ENCODE data around the gene CPSF7.
"Not testable (repeated sequence)": the region's sequence is repeated elsewhere in the genome, so short reads cannot be mapped to it uniquely, and the experiment has no call there.

The CPSF7 gene

DNA sequence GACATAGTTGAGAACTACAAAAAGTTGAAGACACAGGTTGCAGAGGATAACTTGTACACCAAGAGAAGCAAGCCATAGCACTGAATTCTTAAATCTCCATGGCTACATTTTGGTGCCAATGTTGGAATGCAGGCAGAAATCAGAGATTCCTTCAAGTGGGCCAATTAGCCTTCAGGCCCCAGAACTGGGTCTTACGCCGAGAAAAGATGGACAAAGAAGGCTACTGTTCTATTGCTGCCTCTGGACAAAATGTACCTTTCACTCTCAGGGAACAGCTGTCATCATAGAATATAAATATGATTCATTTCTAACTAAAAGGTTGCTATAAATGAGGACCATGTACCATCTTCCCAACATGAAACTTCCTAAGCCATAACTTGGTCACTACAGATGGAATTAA lies 23.7 kb downstream of the CPSF7 start:
- H3K27me3 ChIP-seq (ENCODE audit: insufficient read depth, low read length) = no peaks in the 10 kb centered on the region
- no peaks in the 10 kb centered on the region for H3K9me3 ChIP-seq (ENCODE audit: insufficient read depth, low read depth, low read length)
- H3K4me3 ChIP-seq (ENCODE audit: low read length) = no peak overlapping the region
- peaks cover 91% of the 10 kb centered on the region for H3K36me3 ChIP-seq (ENCODE audit: insufficient read depth, low read depth, low read length)
- H3K27ac ChIP-seq (ENCODE audit: low read length) = no peak overlapping the region
- H3K9ac ChIP-seq (ENCODE audit: low read depth, low read length) = no peak overlapping the region
- no peaks in the 10 kb centered on the region for H3K4me1 ChIP-seq (ENCODE audit: insufficient read depth, low read length)

DNA sequence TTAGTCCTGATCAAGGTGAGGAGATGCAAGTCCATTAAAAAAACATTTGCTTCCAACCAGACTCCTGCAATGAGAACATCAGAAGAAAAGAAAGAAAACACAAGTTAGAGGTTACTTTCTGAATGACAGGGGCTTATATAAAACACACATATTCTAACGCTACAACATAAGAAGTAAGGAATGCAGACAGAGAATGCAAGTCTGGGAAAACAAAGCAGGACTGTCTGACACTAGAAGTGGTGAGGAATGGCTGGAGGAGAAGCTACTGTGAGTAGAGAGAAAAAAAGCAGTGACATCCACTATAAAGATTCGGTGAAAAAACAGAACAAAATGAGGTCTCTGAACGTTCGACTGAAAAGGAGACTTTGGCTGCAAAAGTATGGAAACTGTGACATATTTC lies 25.1 kb downstream of the CPSF7 start:
- no peak overlapping the region for H3K9ac ChIP-seq (ENCODE audit: low read depth, low read length)
- no peak overlapping the region for H3K27ac ChIP-seq (ENCODE audit: low read length)
- no peaks in the 10 kb centered on the region for H3K4me1 ChIP-seq (ENCODE audit: insufficient read depth, low read length)
- H3K9me3 ChIP-seq (ENCODE audit: insufficient read depth, low read depth, low read length) = no peaks in the 10 kb centered on the region
- peaks cover 77% of the 10 kb centered on the region for H3K36me3 ChIP-seq (ENCODE audit: insufficient read depth, low read depth, low read length)
- no peaks in the 10 kb centered on the region for H3K27me3 ChIP-seq (ENCODE audit: insufficient read depth, low read length)
- no peak overlapping the region for H3K4me3 ChIP-seq (ENCODE audit: low read length)

DNA sequence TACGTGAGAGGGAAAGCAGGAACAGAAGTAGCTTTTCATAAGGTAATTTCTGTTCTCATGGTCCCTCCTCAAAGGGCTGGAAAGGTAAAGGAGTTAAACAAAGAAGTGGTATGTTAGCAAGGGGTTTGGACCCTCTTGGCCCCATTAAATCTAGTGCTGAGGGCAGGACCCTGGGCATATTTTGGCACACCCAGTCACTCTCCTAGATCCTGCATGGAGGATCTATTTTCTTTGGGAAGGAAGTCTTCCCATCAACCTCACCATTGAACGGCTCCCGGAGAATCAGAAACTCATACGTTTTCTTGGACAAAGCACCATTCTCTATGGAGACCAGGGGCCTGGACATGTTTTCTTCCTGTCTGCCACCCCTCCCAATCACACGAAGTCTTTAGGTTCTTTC lies 25.7 kb downstream of the CPSF7 start:
- H3K36me3 ChIP-seq (ENCODE audit: insufficient read depth, low read depth, low read length) = peaks cover 72% of the 10 kb centered on the region

DNA sequence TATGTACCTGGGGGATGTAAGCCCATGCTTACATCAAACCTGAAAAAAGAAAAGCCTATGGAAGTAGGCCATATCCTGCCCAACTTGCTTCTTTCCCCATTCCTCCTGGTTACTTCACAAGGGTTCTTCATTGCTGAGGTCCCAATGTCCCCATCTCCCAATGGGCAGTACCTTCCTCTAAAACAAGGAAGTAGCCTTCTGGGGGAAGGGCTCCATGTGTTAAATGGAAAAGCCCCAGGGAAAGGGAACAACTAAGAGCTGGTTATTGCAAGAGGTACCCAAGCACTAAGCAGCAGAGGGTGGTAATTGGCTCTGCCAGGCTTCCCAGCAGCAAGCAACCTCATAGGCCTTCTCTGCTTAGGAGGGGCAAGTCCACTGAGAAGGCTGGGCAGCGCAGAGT lies 26.1 kb downstream of the CPSF7 start:
- Histone ChIP-seq H3K27me3 (ENCODE audit: insufficient read depth, low read length) (no peaks in the 10 kb centered on the region), H3K36me3 (ENCODE audit: insufficient read depth, low read depth, low read length) (peaks cover 72% of the 10 kb centered on the region), H3K9me3 (ENCODE audit: insufficient read depth, low read depth, low read length) (no peaks in the 10 kb centered on the region), H3K9ac (ENCODE audit: low read depth, low read length) (no peak overlapping the region), H3K4me3 (ENCODE audit: low read length) (no peak overlapping the region), H3K27ac (ENCODE audit: low read length) (no peak overlapping the region), H3K4me1 (ENCODE audit: insufficient read depth, low read length) (no peaks in the 10 kb centered on the region)

More for the DNA sequence above, 25.7 kb downstream of the CPSF7 start:
- Histone ChIP-seq H3K4me1 (ENCODE audit: insufficient read depth, low read length) (no peaks in the 10 kb centered on the region), H3K27ac (ENCODE audit: low read length) (no peak overlapping the region), H3K27me3 (ENCODE audit: insufficient read depth, low read length) (no peaks in the 10 kb centered on the region), H3K4me3 (ENCODE audit: low read length) (no peak overlapping the region), H3K9ac (ENCODE audit: low read depth, low read length) (no peak overlapping the region), H3K9me3 (ENCODE audit: insufficient read depth, low read depth, low read length) (no peaks in the 10 kb centered on the region)

DNA sequence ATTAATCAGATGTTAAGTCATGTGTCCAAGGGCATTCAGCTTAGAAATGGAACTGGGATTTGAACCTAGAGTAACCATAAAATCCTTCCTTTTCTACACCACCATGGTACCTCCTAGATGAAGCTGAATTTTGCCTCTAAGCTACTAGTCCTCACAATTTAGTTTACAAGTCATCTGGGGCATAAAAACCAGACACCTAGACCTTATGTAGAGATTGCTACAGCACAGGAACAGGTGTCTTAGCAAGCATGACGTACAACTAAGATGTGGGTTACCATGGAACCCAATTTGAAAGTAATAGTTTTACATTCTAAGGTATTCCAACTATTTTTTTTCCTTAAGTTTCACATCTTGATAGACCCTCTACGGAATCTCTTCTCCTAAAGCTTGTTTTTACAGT lies 28.2 kb downstream of the CPSF7 start:
- H3K36me3 ChIP-seq (ENCODE audit: insufficient read depth, low read depth, low read length) = peaks cover 61% of the 10 kb centered on the region
- H3K4me3 ChIP-seq (ENCODE audit: low read length) = no peak overlapping the region
- H3K27ac ChIP-seq (ENCODE audit: low read length) = no peak overlapping the region
- no peaks in the 10 kb centered on the region for H3K9me3 ChIP-seq (ENCODE audit: insufficient read depth, low read depth, low read length)
- no peaks in the 10 kb centered on the region for H3K27me3 ChIP-seq (ENCODE audit: insufficient read depth, low read length)
- no peak overlapping the region for H3K9ac ChIP-seq (ENCODE audit: low read depth, low read length)
- no peaks in the 10 kb centered on the region for H3K4me1 ChIP-seq (ENCODE audit: insufficient read depth, low read length)

DNA sequence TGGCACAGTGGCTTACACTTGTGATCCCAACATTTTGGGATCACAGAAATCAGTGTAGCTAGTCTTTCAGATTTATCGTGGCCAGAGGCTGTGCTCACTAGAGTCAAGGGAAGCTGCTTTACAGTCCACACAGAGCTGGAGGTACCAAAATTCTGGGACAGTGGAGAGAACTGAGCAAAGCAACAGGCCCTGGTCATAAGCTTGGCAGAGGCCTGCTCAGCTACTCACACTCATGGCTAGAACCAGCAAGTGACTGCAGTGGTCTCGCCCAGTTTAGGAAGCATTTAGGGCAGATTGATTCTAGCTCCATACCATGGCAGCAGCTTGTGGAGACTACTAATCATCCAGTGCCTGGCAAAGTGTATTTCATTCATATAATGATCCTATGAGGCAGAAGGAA lies 28.6 kb downstream of the CPSF7 start:
- Histone ChIP-seq H3K27ac (ENCODE audit: low read length) (no peak overlapping the region), H3K9me3 (ENCODE audit: insufficient read depth, low read depth, low read length) (no peaks in the 10 kb centered on the region), H3K4me3 (ENCODE audit: low read length) (no peak overlapping the region), H3K27me3 (ENCODE audit: insufficient read depth, low read length) (no peaks in the 10 kb centered on the region), H3K4me1 (ENCODE audit: insufficient read depth, low read length) (no peaks in the 10 kb centered on the region), H3K36me3 (ENCODE audit: insufficient read depth, low read depth, low read length) (peaks cover 57% of the 10 kb centered on the region), H3K9ac (ENCODE audit: low read depth, low read length) (no peak overlapping the region)

DNA sequence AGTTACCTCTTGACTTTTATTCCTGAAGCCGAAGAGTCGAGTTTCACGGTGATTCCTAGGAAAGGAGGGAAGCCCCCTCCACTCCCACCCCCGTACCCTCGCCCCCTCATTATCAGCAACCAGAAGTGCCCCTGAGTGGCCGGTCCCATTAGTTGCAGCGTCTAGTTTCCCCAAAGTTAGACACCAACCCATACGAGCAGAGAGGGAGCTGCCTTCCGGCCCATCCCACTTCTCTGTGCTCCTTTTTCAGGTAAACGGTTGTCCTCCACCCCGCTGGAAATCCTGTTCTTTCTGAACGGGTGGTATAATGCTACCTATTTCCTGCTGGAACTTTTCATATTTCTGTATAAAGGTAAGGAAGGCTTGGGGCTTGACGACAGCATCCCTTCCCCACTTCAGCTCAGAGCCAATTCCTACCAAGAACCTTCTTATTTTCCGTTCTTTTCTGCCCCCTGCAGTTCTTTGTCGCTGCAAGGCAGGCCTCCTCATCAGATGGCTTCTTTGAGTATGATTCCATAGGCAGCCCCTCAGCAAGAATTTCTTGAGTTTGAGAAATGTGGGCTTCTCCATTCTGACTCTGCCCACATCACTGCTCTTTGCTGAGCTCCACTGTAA lies 36.7 kb downstream of the CPSF7 start:
- Histone ChIP-seq H3K4me3 (ENCODE audit: low read length) (peak overlapping the region; percentile 85), H3K9ac (ENCODE audit: low read depth, low read length) (peak overlapping the region; percentile 87)

DNA sequence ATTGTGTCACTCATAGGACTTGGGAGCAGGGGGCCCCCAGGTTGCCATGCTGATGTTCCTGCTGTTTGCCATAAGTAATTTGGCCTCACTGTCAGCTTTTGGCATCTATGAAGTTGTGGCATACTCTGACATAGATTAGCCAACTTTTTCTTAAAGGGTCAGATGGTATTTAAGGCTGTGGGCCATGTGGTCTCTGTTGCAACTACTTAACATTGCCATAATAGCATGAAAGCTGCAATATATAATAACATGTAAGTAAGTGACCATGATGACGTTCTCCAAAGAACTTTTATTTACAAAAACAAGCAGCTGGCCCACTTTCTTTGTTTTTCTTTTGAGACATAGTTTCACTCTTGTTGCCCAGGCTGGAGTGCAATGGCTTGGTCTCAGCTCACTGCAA lies 39.6 kb downstream of the CPSF7 start:
- H3K36me3 ChIP-seq (ENCODE audit: insufficient read depth, low read depth, low read length) = peaks cover 10% of the 10 kb centered on the region
- no peaks in the 10 kb centered on the region for H3K4me1 ChIP-seq (ENCODE audit: insufficient read depth, low read length)
- H3K27ac ChIP-seq (ENCODE audit: low read length) = no peak overlapping the region
- no peak overlapping the region for H3K4me3 ChIP-seq (ENCODE audit: low read length)
- H3K27me3 ChIP-seq (ENCODE audit: insufficient read depth, low read length) = no peaks in the 10 kb centered on the region
- no peaks in the 10 kb centered on the region for H3K9me3 ChIP-seq (ENCODE audit: insufficient read depth, low read depth, low read length)
- H3K9ac ChIP-seq (ENCODE audit: low read depth, low read length) = no peak overlapping the region

More for the DNA sequence above, 36.7 kb downstream of the CPSF7 start:
- H3K27ac ChIP-seq (ENCODE audit: low read length) = no peak overlapping the region
- H3K4me1 ChIP-seq (ENCODE audit: insufficient read depth, low read length) = no peaks in the 10 kb centered on the region
- peaks cover 26% of the 10 kb centered on the region for H3K36me3 ChIP-seq (ENCODE audit: insufficient read depth, low read depth, low read length)
- no peaks in the 10 kb centered on the region for H3K27me3 ChIP-seq (ENCODE audit: insufficient read depth, low read length)
- no peaks in the 10 kb centered on the region for H3K9me3 ChIP-seq (ENCODE audit: insufficient read depth, low read depth, low read length)

DNA sequence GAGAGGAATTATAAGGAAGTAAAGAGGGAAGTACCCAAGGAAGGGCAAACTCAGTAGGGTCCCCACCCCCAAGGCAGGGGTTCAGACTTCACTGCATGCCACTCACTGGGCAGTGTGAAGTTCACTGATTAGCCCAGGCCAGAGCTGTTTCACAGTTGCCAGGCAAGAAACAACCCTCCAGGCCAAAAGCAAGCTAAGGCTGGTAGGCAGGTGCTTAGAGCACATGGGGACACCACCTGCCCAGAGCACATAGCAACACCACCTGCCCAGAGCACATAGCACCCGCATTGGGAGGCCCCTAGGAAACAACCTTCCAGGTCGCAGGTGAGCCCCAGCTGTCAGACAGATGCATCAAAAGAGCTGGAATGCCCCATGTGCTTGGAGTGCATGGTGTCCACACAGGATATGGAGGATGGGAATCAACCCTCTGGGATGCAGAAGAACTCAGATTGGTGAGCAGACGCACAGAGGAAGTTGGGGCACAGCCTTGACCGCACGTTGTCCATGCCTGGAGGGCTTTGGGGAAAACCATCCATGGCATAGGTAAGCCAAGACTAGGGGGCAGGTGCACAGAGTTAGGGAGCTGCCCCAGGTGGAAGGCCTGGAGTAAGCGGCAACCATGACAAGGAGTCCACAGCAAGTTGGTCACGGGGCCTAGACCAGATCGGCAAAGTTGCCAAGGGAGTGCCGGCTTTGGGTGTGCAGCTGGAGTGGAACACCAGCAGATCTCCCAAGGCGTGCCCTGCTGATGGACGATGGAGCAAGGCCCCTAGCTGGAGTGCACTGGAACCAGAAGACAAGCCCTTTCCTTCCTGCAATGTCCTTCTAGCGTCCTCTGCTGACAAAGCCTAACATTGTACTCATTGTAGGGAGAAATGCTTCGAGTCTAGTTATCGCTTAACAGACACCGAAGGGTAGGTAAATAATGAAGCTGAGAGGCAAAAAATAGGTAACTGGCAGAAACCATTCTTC lies 45.2 kb downstream of the CPSF7 start:
- no peak overlapping the region for H3K9ac ChIP-seq (ENCODE audit: low read depth, low read length)
- H3K4me3 ChIP-seq (ENCODE audit: low read length) = no peak overlapping the region

DNA sequence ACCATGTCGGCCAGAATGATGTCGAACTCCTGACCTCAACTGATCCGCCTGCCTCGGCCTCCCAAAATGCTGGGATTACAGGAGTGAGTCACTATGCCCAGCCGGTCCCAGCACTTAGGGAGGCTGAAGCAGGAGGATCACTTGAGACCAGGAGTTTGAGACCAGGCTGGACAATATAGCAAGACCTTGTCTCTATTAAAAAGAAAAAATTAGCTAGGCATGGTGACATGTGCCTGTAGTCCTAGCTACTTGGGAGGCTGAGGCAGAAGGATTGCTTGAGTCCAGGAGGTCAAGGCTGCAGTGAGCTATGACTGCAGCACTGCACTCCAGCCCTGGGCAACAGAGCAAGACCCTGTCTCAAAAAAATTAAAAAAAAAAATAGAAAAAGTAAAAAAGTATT lies 45.9 kb downstream of the CPSF7 start:
- H3K36me3 ChIP-seq (ENCODE audit: insufficient read depth, low read depth, low read length); H3K27me3 ChIP-seq (ENCODE audit: insufficient read depth, low read length); H3K9me3 ChIP-seq (ENCODE audit: insufficient read depth, low read depth, low read length); H3K4me1 ChIP-seq (ENCODE audit: insufficient read depth, low read length); H3K4me3 ChIP-seq (ENCODE audit: low read length); H3K27ac ChIP-seq (ENCODE audit: low read length); H3K9ac ChIP-seq (ENCODE audit: low read depth, low read length): not testable (repeated sequence)

More for the DNA sequence above, 45.2 kb downstream of the CPSF7 start:
- H3K27me3 ChIP-seq (ENCODE audit: insufficient read depth, low read length) = no peaks in the 10 kb centered on the region
- no peaks in the 10 kb centered on the region for H3K4me1 ChIP-seq (ENCODE audit: insufficient read depth, low read length)
- no peaks in the 10 kb centered on the region for H3K9me3 ChIP-seq (ENCODE audit: insufficient read depth, low read depth, low read length)
- H3K27ac ChIP-seq (ENCODE audit: low read length) = no peak overlapping the region
- no peaks in the 10 kb centered on the region for H3K36me3 ChIP-seq (ENCODE audit: insufficient read depth, low read depth, low read length)

DNA sequence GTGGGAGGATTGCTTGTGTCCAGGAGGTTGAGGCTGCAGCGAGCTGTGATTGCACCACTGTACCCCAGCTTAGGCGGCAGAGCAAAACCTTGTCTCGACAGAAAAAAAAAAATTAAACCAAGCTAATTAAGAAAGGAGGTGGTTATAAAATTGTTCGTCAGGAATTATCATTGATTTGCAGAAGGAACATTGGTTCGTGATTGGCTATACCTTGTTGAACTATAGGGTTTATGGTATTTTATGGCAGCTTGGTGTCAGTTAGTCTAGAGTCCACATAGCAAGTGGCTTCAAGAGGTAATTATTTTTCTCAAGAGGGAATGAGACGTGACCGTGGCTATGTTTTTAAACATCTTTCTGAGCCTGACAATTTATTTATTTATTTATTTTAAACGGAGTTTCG lies 48.9 kb downstream of the CPSF7 start:
- no peak overlapping the region for H3K4me3 ChIP-seq (ENCODE audit: low read length)
- H3K9ac ChIP-seq (ENCODE audit: low read depth, low read length) = no peak overlapping the region

More for the DNA sequence above, 48.9 kb downstream of the CPSF7 start:
- H3K27ac ChIP-seq (ENCODE audit: low read length) = no peak overlapping the region
- no peaks in the 10 kb centered on the region for H3K9me3 ChIP-seq (ENCODE audit: insufficient read depth, low read depth, low read length)
- H3K36me3 ChIP-seq (ENCODE audit: insufficient read depth, low read depth, low read length) = peaks cover 2% of the 10 kb centered on the region; the same call in 1 of the 2 replicates
- no peaks in the 10 kb centered on the region for H3K4me1 ChIP-seq (ENCODE audit: insufficient read depth, low read length)
- H3K27me3 ChIP-seq (ENCODE audit: insufficient read depth, low read length) = no peaks in the 10 kb centered on the region

Measured in iPS-20b (cell line).